ENCODE data around the gene ARGLU1. TPM values are rescaled to one million over a fixed set of nuclear protein-coding genes. Genes with fewer than 3 reads are reported as not detected.

ARGLU1 gene
- total RNA-seq, 2 donors from 2014 or later = 58.7 to 60.0 TPM

DNA sequence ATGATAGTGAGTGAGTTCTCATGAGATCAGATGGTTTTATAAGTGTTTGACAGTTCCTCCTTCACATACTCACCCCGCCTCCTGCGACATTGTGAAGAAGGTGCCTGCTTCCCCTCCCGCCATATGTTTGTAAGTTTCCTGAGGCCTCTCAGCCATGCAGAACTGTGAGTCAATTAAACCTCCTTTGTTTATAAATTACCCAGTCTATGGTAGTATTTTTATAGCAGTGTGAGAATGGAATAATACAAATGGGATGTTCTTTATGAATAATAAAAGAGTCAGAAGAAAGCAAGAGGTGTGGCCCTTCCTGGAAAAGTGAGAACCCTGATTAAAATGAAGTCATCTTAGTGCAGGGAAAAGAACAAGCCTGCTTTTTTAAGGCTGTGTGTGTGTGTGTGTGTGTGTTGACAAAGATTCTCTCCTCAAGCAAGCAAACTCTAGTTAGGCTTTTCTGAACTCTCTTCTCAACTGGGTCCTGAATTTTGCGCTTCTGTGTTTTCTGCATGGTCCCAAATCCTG lies 18.8 kb upstream of the ARGLU1 start:
- TF ChIP-seq CTCF (IDR thresholded peaks at IDR 0.05) = no peak
- no peak for DNase-seq
- H3K27ac ChIP-seq = peak overlapping the region; percentile 49
- no peaks in the 10 kb centered on the region for H3K36me3 ChIP-seq
- H3K9me3 ChIP-seq = no peaks in the 10 kb centered on the region
- no peak overlapping the region for H3K4me3 ChIP-seq
- peaks cover 5% of the 10 kb centered on the region for H3K4me1 ChIP-seq
- no peaks in the 10 kb centered on the region for H3K27me3 ChIP-seq
- H3K9ac ChIP-seq (ENCODE audit: low read depth in 2 of 2, low read length in 2 of 2) = no peak overlapping the region
- intact Hi-C loops (cut with DNase I) = no loop called here

- Histone ChIP-seq H3K4me1 (no peaks in the 10 kb centered on the region), H3K36me3 (no peaks in the 10 kb centered on the region), H3K27me3 (no peaks in the 10 kb centered on the region), H3K9me3 (no peaks in the 10 kb centered on the region), H3K4me3 (no peak overlapping the region), H3K9ac (ENCODE audit: low read depth in 2 of 2, low read length in 2 of 2) (no peak overlapping the region), H3K27ac (no peak overlapping the region)
- DNase-seq = no peak
- no peak for TF ChIP-seq CTCF (IDR thresholded peaks at IDR 0.05)
- intact Hi-C loops (cut with DNase I) = no loop called here
Measured at GRCh38 chr13:106581225-106581624, 13.3 kb upstream of the ARGLU1 start.

DNA sequence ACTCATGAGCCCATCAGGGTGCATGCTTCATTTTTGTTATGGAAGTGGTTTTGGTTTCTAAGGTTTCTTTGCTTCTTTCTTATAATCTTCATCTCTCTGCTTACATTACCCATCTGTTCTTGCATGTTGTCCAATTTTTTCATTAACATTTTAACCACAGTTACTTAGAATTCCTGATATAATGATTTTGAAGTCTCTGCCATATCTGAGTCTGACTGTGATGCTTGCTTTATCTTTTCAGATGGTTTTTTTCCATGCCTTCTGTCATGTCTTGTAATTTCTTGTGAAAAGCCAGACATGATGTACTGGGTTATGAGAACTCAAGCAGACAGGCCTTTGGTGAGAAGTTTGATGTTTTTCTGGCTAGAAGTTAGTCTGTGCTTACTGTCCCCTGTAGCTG lies 8.0 kb upstream of the ARGLU1 start:
- Histone ChIP-seq H3K9me3 (no peaks in the 10 kb centered on the region), H3K27me3 (no peaks in the 10 kb centered on the region), H3K36me3 (no peaks in the 10 kb centered on the region), H3K27ac (no peak overlapping the region), H3K4me3 (no peak overlapping the region), H3K9ac (ENCODE audit: low read depth in 2 of 2, low read length in 2 of 2) (no peak overlapping the region), H3K4me1 (no peaks in the 10 kb centered on the region)
- TF ChIP-seq CTCF (IDR thresholded peaks at IDR 0.05) = no peak
- no peak for DNase-seq
- intact Hi-C loops (cut with DNase I) = no loop called here

DNA sequence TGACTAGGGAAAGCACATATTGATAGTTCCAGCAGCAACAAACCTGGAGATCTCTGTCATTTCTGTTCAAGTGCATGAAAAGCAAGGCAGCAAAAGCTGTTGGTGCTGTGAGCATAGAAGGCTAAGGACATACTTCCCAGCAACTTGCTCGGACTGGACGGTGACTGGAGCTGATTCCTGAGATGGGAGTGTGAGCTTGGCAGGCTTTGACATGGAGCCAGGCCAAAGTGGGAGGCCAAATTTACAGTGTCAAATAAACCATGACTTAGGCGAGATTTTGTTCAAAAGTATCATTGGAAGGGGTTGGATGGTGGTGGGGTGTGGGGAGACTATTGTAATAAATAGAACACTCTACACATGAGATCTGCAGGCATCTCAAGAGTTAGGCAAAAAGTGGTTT lies 5.9 kb upstream of the ARGLU1 start:
- no peak overlapping the region for H3K27ac ChIP-seq
- H3K9me3 ChIP-seq = no peaks in the 10 kb centered on the region
- no peak for TF ChIP-seq CTCF (IDR thresholded peaks at IDR 0.05)
- H3K27me3 ChIP-seq = no peaks in the 10 kb centered on the region
- DNase-seq = peak; percentile 34
- intact Hi-C loops (cut with DNase I) = no loop called here
- H3K4me3 ChIP-seq = no peak overlapping the region
- no peak overlapping the region for H3K9ac ChIP-seq (ENCODE audit: low read depth in 2 of 2, low read length in 2 of 2)
- no peaks in the 10 kb centered on the region for H3K4me1 ChIP-seq
- H3K36me3 ChIP-seq = no peaks in the 10 kb centered on the region

- no peaks in the 10 kb centered on the region for H3K27me3 ChIP-seq
- H3K9ac ChIP-seq (ENCODE audit: low read depth in 2 of 2, low read length in 2 of 2) = no peak overlapping the region
- no peak for DNase-seq
- H3K9me3 ChIP-seq = no peaks in the 10 kb centered on the region
- H3K4me1 ChIP-seq = no peaks in the 10 kb centered on the region
- no peak for TF ChIP-seq CTCF (IDR thresholded peaks at IDR 0.05)
- H3K27ac ChIP-seq = no peak overlapping the region
- intact Hi-C loops (cut with DNase I) = no loop called here
- no peaks in the 10 kb centered on the region for H3K36me3 ChIP-seq
- H3K4me3 ChIP-seq = no peak overlapping the region
Measured at GRCh38 chr13:106573284-106573846, 5.4 kb upstream of the ARGLU1 start.
